Astrocyte (in vitro differentiated cells and primary cell): ENCODE data around the gene JAGN1. TPM values are rescaled to one million over a fixed set of nuclear protein-coding genes. Genes with fewer than 3 reads are reported as not detected.
A peak's percentile ranks its signal among the peaks of the same experiment; 100 is the strongest.

Experiments
- DNase-seq: peaks from one replicate; pipeline ENCODE4 v3.0.0-alpha.2; 2010; ENCODE audit warnings: low read depth
- FAIRE-seq: peaks from 2 replicates; lab custom pipeline; 2011; peaks lifted over from hg19 to GRCh38; lab: Jason Lieb, UNC
- H2AFZ ChIP-seq: 2 replicates; pipeline ENCODE4 v1.6.0; 2012; ENCODE audit warnings: low read depth, low read length, inconsistent platforms
- H3K27ac ChIP-seq: 2 replicates; pipeline ENCODE4 v1.5.1; 2011; ENCODE audit warnings: low read depth, low read length, inconsistent platforms
- H3K27me3 ChIP-seq: 2 replicates; pipeline ENCODE4 v1.6.0; 2011; ENCODE audit warnings: low read length, inconsistent platforms; ENCODE audit not compliant: insufficient read depth
- H3K36me3 ChIP-seq: 2 replicates; pipeline ENCODE4 v1.5.1; 2011; ENCODE audit warnings: low read length, inconsistent platforms; ENCODE audit not compliant: insufficient read depth
- H3K4me1 ChIP-seq: 2 replicates; pipeline ENCODE4 v1.5.1; 2011; ENCODE audit warnings: low read length, inconsistent platforms; ENCODE audit not compliant: insufficient read depth
- H3K4me2 ChIP-seq: 2 replicates; pipeline ENCODE4 v1.6.0; 2012; ENCODE audit warnings: low read length, inconsistent platforms
- H3K4me3 ChIP-seq: 2 replicates; pipeline ENCODE4 v1.5.1; 2011; ENCODE audit warnings: low read depth, mild to moderate bottlenecking, low read length, inconsistent platforms; ENCODE audit not compliant: insufficient read depth
- H3K79me2 ChIP-seq: 2 replicates; pipeline ENCODE4 v1.6.0; 2012; ENCODE audit warnings: mild to moderate bottlenecking, low read length, inconsistent platforms; ENCODE audit not compliant: insufficient read depth
- H3K9ac ChIP-seq: 2 replicates; pipeline ENCODE4 v1.6.0; 2012; ENCODE audit warnings: mild to moderate bottlenecking, low read length, inconsistent platforms
- H3K9me3 ChIP-seq: 2 replicates; pipeline ENCODE4 v1.5.1; 2012; ENCODE audit warnings: low read depth, mild to moderate bottlenecking, low read length, inconsistent platforms; ENCODE audit not compliant: insufficient read depth
- H4K20me1 ChIP-seq: 2 replicates; pipeline ENCODE4 v1.6.0; 2012; ENCODE audit warnings: low read length, inconsistent platforms; ENCODE audit not compliant: insufficient read depth
- H3K27ac Mint-ChIP-seq: one replicate; pipeline ENCODE4 v1.8.0; 2021; ENCODE audit warnings: mild to moderate bottlenecking, mixed read lengths; ENCODE audit not compliant: unreplicated experiment
- H3K27me3 Mint-ChIP-seq: one replicate; pipeline ENCODE4 v1.8.0; 2021; ENCODE audit warnings: low read depth, mixed read lengths; ENCODE audit not compliant: unreplicated experiment
- H3K36me3 Mint-ChIP-seq: one replicate; pipeline ENCODE4 v1.8.0; 2021; ENCODE audit warnings: low read depth, mixed read lengths; ENCODE audit not compliant: unreplicated experiment
- H3K4me1 Mint-ChIP-seq: one replicate; pipeline ENCODE4 v1.8.0; 2021; ENCODE audit warnings: low read depth, mixed read lengths; ENCODE audit not compliant: unreplicated experiment
- H3K4me3 Mint-ChIP-seq: one replicate; pipeline ENCODE4 v1.8.0; 2021; ENCODE audit warnings: mild to moderate bottlenecking, moderate library complexity, mixed read lengths; ENCODE audit not compliant: unreplicated experiment
- H3K9me3 Mint-ChIP-seq: one replicate; pipeline ENCODE4 v1.8.0; 2021; ENCODE audit warnings: mild to moderate bottlenecking, mixed read lengths; ENCODE audit not compliant: unreplicated experiment
- EZH2 ChIP-seq: IDR thresholded peaks from 2 replicates; pipeline ENCODE4 v1.6.1; 2012; ENCODE audit warnings: mild to moderate bottlenecking, low read length, inconsistent platforms; ENCODE audit not compliant: insufficient read depth
- total RNA-seq: library from RNA; stranded (reverse); gene quantifications from 2 replicates; pipeline ENCODE4 v1.2.1, GENCODE V29; 2021
- TF ChIP-seq, protein P1 (sequence below): IDR thresholded peaks from 2 replicates; pipeline ENCODE4 v1.5.1; 2011; ENCODE audit warnings: low read depth, mild to moderate bottlenecking, inconsistent platforms, low read length, moderate library complexity; ENCODE audit not compliant: insufficient read depth

Gene JAGN1
- total RNA-seq, 1 donor from 2014 or later, result 31.7 TPM

DNA sequence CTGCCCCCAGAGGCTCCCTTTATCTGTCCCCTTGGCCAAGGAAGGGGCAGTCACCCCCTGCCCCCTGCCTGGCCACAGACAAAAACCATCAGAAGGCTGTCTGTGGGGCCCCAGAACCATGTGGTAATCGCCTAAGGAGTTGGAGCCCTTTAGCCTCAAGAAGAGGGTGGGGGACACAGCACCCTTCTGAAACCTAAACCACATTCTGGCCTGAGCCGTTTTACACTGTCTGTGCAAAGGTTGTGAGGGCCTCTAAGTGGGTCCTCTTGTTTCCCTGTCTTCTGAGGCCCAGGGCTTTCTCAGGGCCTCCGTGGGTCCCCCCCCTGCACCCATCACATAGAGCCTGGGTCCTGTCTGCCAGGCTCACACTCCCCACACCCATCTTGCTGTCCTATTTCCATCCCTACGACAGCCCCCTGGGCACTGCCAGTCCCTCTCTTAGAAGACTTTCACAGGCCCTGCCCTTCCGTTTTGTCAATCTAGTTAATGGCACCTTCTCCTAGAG, 28.7 kb upstream of the JAGN1 start:
- Histone ChIP-seq H2AFZ (no peak overlapping the region), H3K36me3 (no peaks in the 10 kb centered on the region), H3K9me3 (no peaks in the 10 kb centered on the region), H3K9ac (no peak overlapping the region), H3K27ac (no peak overlapping the region), H3K79me2 (no peaks in the 10 kb centered on the region), H3K4me2 (no peak overlapping the region), H4K20me1 (no peaks in the 10 kb centered on the region), H3K4me1 (peaks cover 9% of the 10 kb centered on the region), H3K27me3 (no peaks in the 10 kb centered on the region), H3K4me3 (no peak overlapping the region)
- no peak for TF ChIP-seq EZH2
- TF ChIP-seq, protein P1, sequence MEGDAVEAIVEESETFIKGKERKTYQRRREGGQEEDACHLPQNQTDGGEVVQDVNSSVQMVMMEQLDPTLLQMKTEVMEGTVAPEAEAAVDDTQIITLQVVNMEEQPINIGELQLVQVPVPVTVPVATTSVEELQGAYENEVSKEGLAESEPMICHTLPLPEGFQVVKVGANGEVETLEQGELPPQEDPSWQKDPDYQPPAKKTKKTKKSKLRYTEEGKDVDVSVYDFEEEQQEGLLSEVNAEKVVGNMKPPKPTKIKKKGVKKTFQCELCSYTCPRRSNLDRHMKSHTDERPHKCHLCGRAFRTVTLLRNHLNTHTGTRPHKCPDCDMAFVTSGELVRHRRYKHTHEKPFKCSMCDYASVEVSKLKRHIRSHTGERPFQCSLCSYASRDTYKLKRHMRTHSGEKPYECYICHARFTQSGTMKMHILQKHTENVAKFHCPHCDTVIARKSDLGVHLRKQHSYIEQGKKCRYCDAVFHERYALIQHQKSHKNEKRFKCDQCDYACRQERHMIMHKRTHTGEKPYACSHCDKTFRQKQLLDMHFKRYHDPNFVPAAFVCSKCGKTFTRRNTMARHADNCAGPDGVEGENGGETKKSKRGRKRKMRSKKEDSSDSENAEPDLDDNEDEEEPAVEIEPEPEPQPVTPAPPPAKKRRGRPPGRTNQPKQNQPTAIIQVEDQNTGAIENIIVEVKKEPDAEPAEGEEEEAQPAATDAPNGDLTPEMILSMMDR, result no peak
- Mint-ChIP-seq H3K36me3 (no peaks in the 10 kb centered on the region), H3K27ac (no peak overlapping the region), H3K27me3 (peaks cover 7% of the 10 kb centered on the region), H3K4me3 (no peak overlapping the region), H3K9me3 (no peaks in the 10 kb centered on the region), H3K4me1 (peaks cover 7% of the 10 kb centered on the region)
- FAIRE-seq (no peak), DNase-seq (no peak)

DNA sequence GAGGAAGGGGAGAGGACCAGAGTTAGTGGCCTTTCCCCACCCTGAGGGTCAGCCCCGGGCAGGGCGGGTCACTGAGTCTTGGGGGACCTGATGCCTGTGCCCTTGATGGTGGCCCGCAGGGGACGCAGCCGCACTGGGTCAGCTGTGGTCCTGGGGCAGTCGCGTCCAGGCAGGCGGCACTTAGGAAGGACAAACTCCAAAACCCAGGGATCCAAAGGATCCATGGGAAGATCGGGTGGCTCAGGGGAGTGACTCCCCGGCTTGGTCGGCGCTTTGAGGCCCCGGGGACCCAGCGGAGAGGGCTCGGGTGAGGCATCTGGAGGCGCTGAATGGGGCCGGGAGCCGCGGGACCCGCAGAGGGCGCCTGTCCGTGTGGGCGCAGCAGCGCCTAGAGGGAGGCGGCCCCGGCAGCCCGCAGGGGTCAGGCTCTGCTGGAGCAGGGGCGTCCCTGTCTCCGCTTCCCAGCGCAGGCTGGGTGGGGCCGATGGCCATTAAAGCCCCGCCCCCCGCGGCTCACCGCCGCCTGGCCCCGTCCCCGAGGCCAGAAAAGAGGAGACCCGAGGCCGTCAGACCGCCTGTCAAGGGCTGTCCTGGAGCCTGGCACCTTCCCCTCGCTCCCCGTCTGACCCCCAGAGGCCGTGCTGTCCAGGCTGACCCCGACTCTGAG, 27.9 kb upstream of the JAGN1 start:
- Histone ChIP-seq H3K27ac (no peak overlapping the region), H3K36me3 (no peaks in the 10 kb centered on the region), H3K9me3 (no peaks in the 10 kb centered on the region), H3K79me2 (no peaks in the 10 kb centered on the region), H2AFZ (peak overlapping the region; percentile 67), H3K4me3 (no peak overlapping the region), H4K20me1 (no peaks in the 10 kb centered on the region), H3K9ac (no peak overlapping the region), H3K27me3 (no peaks in the 10 kb centered on the region), H3K4me1 (peaks cover 9% of the 10 kb centered on the region), H3K4me2 (peak overlapping the region; percentile 62)
- no peaks in the 10 kb centered on the region for H3K36me3 Mint-ChIP-seq
- peaks cover 7% of the 10 kb centered on the region for H3K27me3 Mint-ChIP-seq
- H3K27ac Mint-ChIP-seq, result no peak overlapping the region
- H3K4me3 Mint-ChIP-seq, result no peak overlapping the region
- peaks cover 7% of the 10 kb centered on the region for H3K4me1 Mint-ChIP-seq
- no peak for FAIRE-seq
- no peak for DNase-seq
- no peaks in the 10 kb centered on the region for H3K9me3 Mint-ChIP-seq
- TF ChIP-seq, protein P1, result no peak
- TF ChIP-seq EZH2, result no peak
